ENCODE measurements around the gene SHB. TPM values are rescaled to one million over a fixed set of nuclear protein-coding genes. Genes with fewer than 3 reads are reported as not detected.

The SHB gene
- total RNA-seq, 1 donor from 2014 or later: 0.44 TPM

- ATAC-seq (ENCODE audit: low read depth) (no peak), DNase-seq (no peak)
- H3K9me3 Mint-ChIP-seq: no peaks in the 10 kb centered on the region
- no peak for TF ChIP-seq CTCF (IDR thresholded peaks at IDR 0.05)
- POLR2A ChIA-PET: no interaction called here
- no peaks in the 10 kb centered on the region for H3K36me3 Mint-ChIP-seq (ENCODE audit: low read depth)
- no peak overlapping the region for H3K27ac Mint-ChIP-seq
- H3K4me3 Mint-ChIP-seq: no peak overlapping the region
- H3K27me3 Mint-ChIP-seq: no peaks in the 10 kb centered on the region
- intact Hi-C loops (cut with micrococcal nuclease): no loop called here
- CTCF ChIA-PET: no interaction called here
- no peaks in the 10 kb centered on the region for H3K4me1 Mint-ChIP-seq
Observed at GRCh38 chr9:37961351-37961750, 107.7 kb downstream of the SHB start.

- no peaks in the 10 kb centered on the region for H3K9me3 Mint-ChIP-seq
- no peaks in the 10 kb centered on the region for H3K27me3 Mint-ChIP-seq
- DNase-seq (no peak), ATAC-seq (ENCODE audit: low read depth) (no peak)
- no peak overlapping the region for H3K27ac Mint-ChIP-seq
- no peaks in the 10 kb centered on the region for H3K36me3 Mint-ChIP-seq (ENCODE audit: low read depth)
- intact Hi-C loops (cut with micrococcal nuclease): no loop called here
- no peak for TF ChIP-seq CTCF (IDR thresholded peaks at IDR 0.05)
- no peaks in the 10 kb centered on the region for H3K4me1 Mint-ChIP-seq
- no peak overlapping the region for H3K4me3 Mint-ChIP-seq
- ChIA-PET CTCF (no interaction called here), POLR2A (no interaction called here)
Observed at GRCh38 chr9:37960631-37961030, 108.4 kb downstream of the SHB start.

- Mint-ChIP-seq H3K9me3 (no peaks in the 10 kb centered on the region), H3K36me3 (ENCODE audit: low read depth) (no peaks in the 10 kb centered on the region), H3K27me3 (no peaks in the 10 kb centered on the region), H3K27ac (no peak overlapping the region), H3K4me1 (no peaks in the 10 kb centered on the region), H3K4me3 (no peak overlapping the region)
- no peak for ATAC-seq (ENCODE audit: low read depth)
- TF ChIP-seq CTCF (IDR thresholded peaks at IDR 0.05): no peak
- intact Hi-C loops (cut with micrococcal nuclease): no loop called here
- POLR2A ChIA-PET: no interaction called here
- CTCF ChIA-PET: no interaction called here
- no peak for DNase-seq
Observed at GRCh38 chr9:37959976-37960375, 109.1 kb downstream of the SHB start.

GRCh38 chr9:37958154-37958553 lies 110.9 kb downstream of the SHB start:
- ChIA-PET CTCF (no interaction called here), POLR2A (no interaction called here)
- Mint-ChIP-seq H3K27me3 (no peaks in the 10 kb centered on the region), H3K4me1 (peaks cover 16% of the 10 kb centered on the region), H3K27ac (no peak overlapping the region), H3K4me3 (no peak overlapping the region), H3K9me3 (no peaks in the 10 kb centered on the region), H3K36me3 (ENCODE audit: low read depth) (no peaks in the 10 kb centered on the region)
- ATAC-seq (ENCODE audit: low read depth) (no peak), DNase-seq (no peak)
- intact Hi-C loops (cut with micrococcal nuclease): no loop called here
- no peak for TF ChIP-seq CTCF (IDR thresholded peaks at IDR 0.05)

- TF ChIP-seq CTCF (IDR thresholded peaks at IDR 0.05): no peak
- CTCF ChIA-PET: no interaction called here
- intact Hi-C loops (cut with micrococcal nuclease): no loop called here
- ATAC-seq (ENCODE audit: low read depth) (no peak), DNase-seq (no peak)
- no peak overlapping the region for H3K27ac Mint-ChIP-seq
- H3K4me1 Mint-ChIP-seq: peaks cover 20% of the 10 kb centered on the region
- no peaks in the 10 kb centered on the region for H3K27me3 Mint-ChIP-seq
- no peaks in the 10 kb centered on the region for H3K9me3 Mint-ChIP-seq
- H3K36me3 Mint-ChIP-seq (ENCODE audit: low read depth): no peaks in the 10 kb centered on the region
- H3K4me3 Mint-ChIP-seq: no peak overlapping the region
- POLR2A ChIA-PET: no interaction called here
Observed at GRCh38 chr9:37957664-37957953, 111.4 kb downstream of the SHB start.
